ACC112 (cell line): ENCODE results near the gene SPATA31E1.
A peak's percentile ranks its signal among the peaks of the same experiment; 100 is the strongest.

Experiments used
- H2AFZ ChIP-seq: fragments of 200-600 bp; sonication (generic); one replicate; pipeline ENCODE4 v1.6.0; 2017; ENCODE audit warnings: antibody characterized with exemption, low read length; ENCODE audit not compliant: unreplicated experiment
- H3K27ac ChIP-seq: fragments of 200-600 bp; sonication (generic); 2 replicates; pipeline ENCODE4 v1.5.1; 2014; ENCODE audit warnings: low read depth, mild to moderate bottlenecking, antibody characterized with exemption, low read length, moderate library complexity
- H3K27me3 ChIP-seq: fragments of 200-600 bp; sonication (generic); 2 replicates; pipeline ENCODE4 v1.6.1; 2014; ENCODE audit warnings: mild to moderate bottlenecking, antibody characterized with exemption, low read length, moderate library complexity, mixed read lengths; ENCODE audit not compliant: insufficient read depth
- H3K36me3 ChIP-seq: fragments of 200-600 bp; sonication (generic); 2 replicates; pipeline ENCODE4 v1.6.1; 2016; ENCODE audit warnings: mild to moderate bottlenecking, antibody characterized with exemption, low read length, moderate library complexity, mixed read lengths; ENCODE audit not compliant: insufficient read depth
- H3K4me1 ChIP-seq: fragments of 200-600 bp; sonication (generic); one replicate; pipeline ENCODE4 v1.6.1; 2016; ENCODE audit warnings: low read length, mixed read lengths; ENCODE audit not compliant: insufficient read depth, unreplicated experiment, control insufficient read depth
- H3K4me3 ChIP-seq: fragments of 200-600 bp; sonication (generic); 2 replicates; pipeline ENCODE4 v1.5.1; 2014; ENCODE audit warnings: mild to moderate bottlenecking, low read depth, low read length
- H3K79me2 ChIP-seq: fragments of 200-600 bp; sonication (generic); one replicate; pipeline ENCODE4 v1.6.0; 2016; ENCODE audit warnings: low read length; ENCODE audit not compliant: control insufficient read depth, unreplicated experiment, insufficient read depth

The SPATA31E1 gene

DNA sequence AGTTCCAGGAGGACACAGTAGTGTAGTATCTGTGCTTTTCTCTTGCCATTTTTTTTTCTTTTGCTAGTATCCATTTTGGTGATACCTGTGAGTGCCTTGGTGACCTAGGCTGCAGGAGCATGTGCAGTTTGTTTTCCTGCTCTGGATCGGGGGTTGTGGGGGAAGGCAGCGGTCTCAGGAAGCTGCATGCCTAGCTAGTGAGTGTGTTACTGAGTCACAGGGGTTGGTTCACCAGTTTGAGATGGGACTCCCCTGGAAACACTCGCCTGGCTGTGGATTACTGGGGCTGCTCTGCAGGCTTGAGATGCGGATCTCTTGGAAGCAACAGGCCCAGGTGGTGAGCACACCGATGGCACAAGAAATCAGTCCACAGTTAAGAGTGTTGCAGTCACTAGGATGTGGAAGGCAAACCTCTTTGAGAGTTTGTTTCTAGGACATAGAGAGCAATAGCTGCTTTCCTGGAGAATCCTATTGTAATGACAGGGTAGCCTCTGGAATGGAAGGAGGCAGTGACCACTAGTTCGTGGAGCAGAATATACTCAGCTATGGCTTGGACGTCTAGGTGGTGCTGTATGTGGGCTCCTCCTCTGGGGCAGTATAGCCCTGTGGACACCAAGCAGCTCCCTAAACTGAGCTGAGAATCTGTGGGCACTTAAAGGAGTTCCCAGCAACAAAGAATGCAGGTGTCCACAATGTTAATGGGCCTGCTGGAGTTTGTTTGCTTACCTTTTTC lies 20.0 kb upstream of the SPATA31E1 start:
- Histone ChIP-seq H3K4me3 (no peak overlapping the region), H3K4me1 (peaks cover 17% of the 10 kb centered on the region), H3K79me2 (no peaks in the 10 kb centered on the region), H3K27me3 (no peaks in the 10 kb centered on the region), H2AFZ (peak overlapping the region; percentile 22), H3K36me3 (no peaks in the 10 kb centered on the region), H3K27ac (0 out of 2 replicates have a peak overlapping the region, but pooled peaks have one; percentile 8)

DNA sequence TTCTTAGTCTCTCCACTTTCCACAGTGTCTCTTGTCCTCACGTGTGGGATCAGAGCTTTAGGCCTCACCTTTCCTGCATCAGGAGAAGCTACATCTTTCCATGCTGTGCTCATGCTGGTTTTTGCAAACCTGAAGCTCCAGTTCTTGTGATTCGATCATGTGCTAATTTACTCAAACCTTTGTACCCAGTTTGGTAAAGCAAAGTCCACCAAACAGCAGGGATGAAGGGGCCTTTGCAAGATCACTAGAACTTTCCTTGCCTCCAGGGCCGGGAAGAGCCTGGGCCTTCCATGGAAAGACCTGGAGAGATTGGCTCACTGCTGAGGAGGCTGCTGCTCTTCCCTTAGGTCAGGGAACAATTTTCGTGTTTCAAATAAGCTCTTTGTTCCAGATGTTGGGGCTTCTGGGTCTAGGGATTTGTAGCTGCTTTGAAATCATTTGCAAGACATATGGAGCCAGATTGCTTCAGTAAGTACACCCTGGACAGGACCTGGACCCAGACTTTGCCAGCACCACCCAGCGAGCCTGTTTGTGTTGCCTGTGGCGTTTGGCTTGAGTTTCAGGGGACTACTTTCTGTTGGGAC lies 18.7 kb upstream of the SPATA31E1 start:
- no peaks in the 10 kb centered on the region for H3K27me3 ChIP-seq
- no peaks in the 10 kb centered on the region for H3K79me2 ChIP-seq
- H3K4me3 ChIP-seq = no peak overlapping the region
- no peaks in the 10 kb centered on the region for H3K36me3 ChIP-seq
- no peak overlapping the region for H2AFZ ChIP-seq
- no peak overlapping the region for H3K27ac ChIP-seq
- peaks cover 17% of the 10 kb centered on the region for H3K4me1 ChIP-seq

DNA sequence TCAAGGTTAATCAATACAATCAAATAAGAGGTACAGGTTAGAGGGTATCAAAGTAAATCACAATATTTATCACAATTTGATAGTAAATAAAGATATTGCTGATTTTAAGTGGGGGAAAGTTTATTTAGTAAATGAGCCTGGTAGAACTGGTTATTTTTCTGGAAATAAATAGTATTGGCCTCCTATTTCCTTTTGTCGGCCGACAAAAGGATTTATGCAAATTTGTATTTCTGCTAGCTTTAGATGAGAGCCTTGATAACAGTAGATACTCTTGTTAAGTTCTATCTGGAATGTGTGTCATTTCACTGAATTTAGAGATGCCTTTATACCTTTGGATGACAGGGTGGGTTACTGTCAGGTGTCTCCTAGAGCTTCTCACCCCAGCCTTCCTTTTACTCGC lies 17.8 kb upstream of the SPATA31E1 start:
- no peak overlapping the region for H2AFZ ChIP-seq
- H3K4me1 ChIP-seq = peaks cover 17% of the 10 kb centered on the region

DNA sequence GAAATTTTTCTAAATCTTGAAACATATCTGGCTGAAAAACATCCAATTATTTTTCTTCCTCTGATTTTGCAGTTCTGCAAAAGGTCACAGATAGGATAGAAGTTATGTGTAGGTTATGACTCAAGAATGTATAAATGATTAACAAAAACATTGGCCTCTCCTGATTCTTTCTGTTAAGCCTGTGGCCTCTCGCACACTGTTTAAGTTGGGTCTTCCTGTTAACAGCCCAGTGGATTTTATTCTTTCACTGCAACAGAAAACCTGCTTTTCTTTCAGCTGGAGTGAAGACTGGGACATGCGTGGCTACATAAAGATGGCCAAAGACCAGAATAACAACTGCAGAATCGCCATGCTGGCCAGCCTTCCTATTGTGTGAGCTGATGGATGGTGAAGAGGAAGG lies 17.1 kb upstream of the SPATA31E1 start:
- H3K27me3 ChIP-seq = no peaks in the 10 kb centered on the region
- H2AFZ ChIP-seq = peak overlapping the region; percentile 65
- H3K79me2 ChIP-seq = no peaks in the 10 kb centered on the region
- peaks cover 17% of the 10 kb centered on the region for H3K4me1 ChIP-seq
- H3K27ac ChIP-seq = no peak overlapping the region
- no peak overlapping the region for H3K4me3 ChIP-seq
- no peaks in the 10 kb centered on the region for H3K36me3 ChIP-seq

More for the DNA sequence above, 17.8 kb upstream of the SPATA31E1 start:
- Histone ChIP-seq H3K27me3 (no peaks in the 10 kb centered on the region), H3K27ac (no peak overlapping the region), H3K4me3 (no peak overlapping the region), H3K36me3 (no peaks in the 10 kb centered on the region), H3K79me2 (no peaks in the 10 kb centered on the region)

DNA sequence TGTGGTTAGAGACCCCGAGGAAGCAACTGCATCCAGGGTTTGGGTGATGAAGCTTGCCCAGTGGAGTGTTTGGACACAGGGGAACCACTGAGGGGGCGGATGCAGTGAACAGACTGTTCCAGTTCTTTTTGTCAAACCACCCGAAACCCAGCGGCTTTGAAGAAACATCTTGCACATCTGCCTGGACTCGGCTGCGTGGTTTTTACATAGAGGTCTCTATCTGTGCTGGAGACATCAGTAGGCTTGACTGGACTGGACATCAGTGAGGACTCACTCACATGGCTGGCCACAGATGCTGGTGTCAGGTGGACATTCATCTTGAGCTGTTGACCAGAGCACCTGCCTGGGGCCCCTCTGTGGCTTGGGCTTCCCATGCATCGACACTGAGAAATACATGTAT lies 15.3 kb upstream of the SPATA31E1 start:
- Histone ChIP-seq H3K4me3 (no peak overlapping the region), H3K36me3 (no peaks in the 10 kb centered on the region), H3K4me1 (peaks cover 17% of the 10 kb centered on the region)

DNA sequence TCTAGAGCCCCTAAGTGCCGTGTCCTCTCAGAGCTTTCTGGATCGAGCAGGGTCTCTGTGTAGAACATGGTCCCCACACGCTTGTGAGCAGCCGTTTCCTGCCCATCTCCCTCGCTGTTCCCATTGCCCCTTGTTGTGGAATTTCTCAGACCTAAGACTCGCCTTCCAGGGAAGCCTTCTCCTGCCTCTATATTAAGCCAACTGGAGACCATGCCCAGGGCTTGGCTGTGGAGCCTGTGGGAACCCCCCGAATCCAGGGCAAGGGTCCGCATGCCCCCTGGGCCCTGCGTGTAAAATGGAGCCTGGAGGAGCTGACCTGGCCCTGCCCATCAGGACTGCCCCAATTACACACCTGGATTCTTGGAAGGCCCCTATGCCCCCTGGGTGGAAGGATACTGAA lies 14.5 kb upstream of the SPATA31E1 start:
- Histone ChIP-seq H3K4me1 (peaks cover 11% of the 10 kb centered on the region), H3K4me3 (no peak overlapping the region), H3K27me3 (no peaks in the 10 kb centered on the region), H3K36me3 (no peaks in the 10 kb centered on the region), H2AFZ (no peak overlapping the region), H3K79me2 (no peaks in the 10 kb centered on the region), H3K27ac (no peak overlapping the region)

More for the DNA sequence above, 15.3 kb upstream of the SPATA31E1 start:
- Histone ChIP-seq H2AFZ (no peak overlapping the region), H3K27me3 (no peaks in the 10 kb centered on the region), H3K27ac (no peak overlapping the region), H3K79me2 (no peaks in the 10 kb centered on the region)

DNA sequence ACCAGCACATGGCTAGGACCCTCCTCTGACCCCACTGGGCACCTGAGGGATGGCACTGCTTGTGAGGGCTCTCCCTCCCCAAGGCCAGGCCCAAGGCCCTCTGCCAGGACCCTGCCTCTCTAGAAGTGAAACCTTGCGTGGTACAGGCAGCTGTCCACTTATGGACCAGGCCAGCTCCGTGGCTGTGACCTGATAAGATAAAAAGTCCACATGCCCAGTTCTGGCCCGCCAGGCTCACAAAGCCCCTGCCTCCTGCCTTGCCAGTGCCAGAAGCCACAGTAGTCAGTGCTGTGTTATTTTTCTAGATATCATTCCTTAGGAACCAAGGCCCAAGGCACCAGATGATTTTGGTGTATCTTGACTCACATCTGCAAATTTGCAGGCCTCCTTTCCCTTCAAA lies 14.0 kb upstream of the SPATA31E1 start:
- H3K27me3 ChIP-seq = no peaks in the 10 kb centered on the region
- peaks cover 8% of the 10 kb centered on the region for H3K4me1 ChIP-seq
- no peak overlapping the region for H3K27ac ChIP-seq
- no peak overlapping the region for H2AFZ ChIP-seq
- H3K4me3 ChIP-seq = no peak overlapping the region
- H3K79me2 ChIP-seq = no peaks in the 10 kb centered on the region
- no peaks in the 10 kb centered on the region for H3K36me3 ChIP-seq

DNA sequence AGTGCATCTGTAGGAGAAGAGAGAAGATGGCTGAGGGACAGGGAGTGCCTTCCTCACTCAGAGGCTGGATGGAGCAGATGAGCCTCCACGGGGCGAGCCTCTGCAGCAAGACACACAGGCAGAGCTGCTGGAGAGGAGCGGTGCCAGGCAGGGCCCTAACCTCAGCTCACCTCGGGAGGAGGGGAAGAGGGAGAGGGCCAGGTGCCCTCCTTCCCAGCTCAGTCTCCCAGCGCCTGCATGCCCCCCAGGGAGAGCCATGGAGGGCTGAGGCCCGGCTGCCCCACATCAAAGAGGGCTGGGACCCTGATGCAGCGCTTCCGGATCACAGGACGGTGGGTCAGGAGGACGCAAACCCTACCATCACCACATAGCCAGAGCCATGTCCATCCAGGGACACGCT lies 13.6 kb upstream of the SPATA31E1 start:
- Histone ChIP-seq H3K79me2 (no peaks in the 10 kb centered on the region), H3K4me1 (peaks cover 8% of the 10 kb centered on the region), H3K27ac (no peak overlapping the region), H3K27me3 (no peaks in the 10 kb centered on the region), H3K4me3 (no peak overlapping the region), H2AFZ (no peak overlapping the region), H3K36me3 (no peaks in the 10 kb centered on the region)

DNA sequence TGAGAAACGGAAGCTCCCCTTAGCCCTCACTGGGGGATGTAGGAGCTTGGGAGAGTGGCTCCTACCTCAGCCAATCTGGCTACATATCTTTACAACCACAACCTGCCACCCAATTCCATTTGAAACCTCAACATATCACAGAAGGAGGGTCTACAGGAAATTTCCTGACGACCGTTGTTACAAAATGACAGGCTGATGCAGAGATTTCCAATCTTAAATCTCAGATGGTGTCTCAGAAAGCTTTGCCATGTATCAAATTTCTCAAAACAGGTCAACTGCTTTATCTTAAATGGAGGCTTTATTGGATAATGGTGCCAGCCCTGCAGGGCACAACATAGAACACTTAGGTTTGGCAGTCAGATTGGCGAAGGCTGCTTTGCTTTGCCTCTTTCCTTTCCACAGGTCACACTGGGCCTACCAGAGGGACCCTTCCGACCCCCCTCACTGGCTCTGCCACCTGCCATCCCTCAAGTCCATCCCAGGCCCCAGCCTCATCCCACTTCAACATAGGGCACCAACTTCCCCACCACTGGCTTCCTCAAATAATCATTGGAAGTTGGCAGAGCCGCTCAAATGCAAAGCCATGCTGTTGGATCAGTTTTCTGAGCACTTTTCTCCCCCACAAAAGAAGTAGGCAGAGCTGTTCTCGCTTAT lies 11.1 kb upstream of the SPATA31E1 start:
- Histone ChIP-seq H3K79me2 (no peaks in the 10 kb centered on the region), H3K4me3 (no peak overlapping the region), H3K27ac (no peak overlapping the region), H2AFZ (no peak overlapping the region), H3K4me1 (no peaks in the 10 kb centered on the region), H3K27me3 (no peaks in the 10 kb centered on the region), H3K36me3 (no peaks in the 10 kb centered on the region)

DNA sequence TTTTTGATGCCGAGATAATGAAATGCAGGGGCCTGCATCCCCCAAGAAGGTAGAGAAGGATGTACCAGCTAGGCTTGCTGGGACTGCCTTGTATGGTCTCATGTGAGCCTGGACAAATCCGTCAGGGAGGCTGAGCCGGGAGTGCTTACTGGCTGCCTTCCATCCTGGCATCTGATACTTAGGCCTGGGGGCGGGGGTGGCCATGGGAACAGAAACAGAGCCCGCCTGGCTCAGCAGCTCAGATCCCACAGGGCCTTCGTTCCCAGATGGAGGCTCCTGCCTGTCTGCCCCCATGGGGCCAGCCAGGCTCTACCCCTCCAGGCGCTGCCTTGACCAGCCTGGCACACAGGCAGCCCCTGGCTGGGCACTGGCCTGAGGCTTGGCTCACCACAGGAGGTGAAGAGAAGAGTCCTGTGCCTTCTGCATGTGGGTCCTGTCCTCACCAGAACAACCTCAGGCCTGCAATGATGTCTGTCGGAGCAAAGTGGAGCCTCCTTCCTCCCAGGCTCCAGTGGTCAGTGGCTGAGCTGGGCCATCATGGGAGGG lies 10.5 kb upstream of the SPATA31E1 start:
- Histone ChIP-seq H2AFZ (no peak overlapping the region), H3K27ac (no peak overlapping the region), H3K27me3 (no peaks in the 10 kb centered on the region), H3K4me3 (no peak overlapping the region), H3K36me3 (no peaks in the 10 kb centered on the region), H3K4me1 (no peaks in the 10 kb centered on the region), H3K79me2 (no peaks in the 10 kb centered on the region)
